SK-N-MC (cell line): Measurements from ENCODE around the gene REEP1.

Source experiments
- EZH2 ChIP-seq: fragments of 200-600 bp; sonication (generic); IDR thresholded peaks from one replicate; pipeline ENCODE4 v1.6.1; 2017; ENCODE audit warnings: antibody characterized with exemption
- FOXP2 ChIP-seq: optimal IDR thresholded peaks from 2 replicates; pipeline ENCODE3; 2011; ENCODE audit warnings: mild to moderate bottlenecking, moderate library complexity; ENCODE audit not compliant: insufficient read depth; ENCODE audit errors: extremely low read length, control extremely low read depth
- POLR2AphosphoS5 ChIP-seq: IDR thresholded peaks from 2 replicates; pipeline ENCODE4 v1.6.1; 2012; ENCODE audit warnings: mild to moderate bottlenecking, low read depth, low read length, borderline replicate concordance

- TF ChIP-seq EZH2 (no peak), POLR2AphosphoS5 (no peak), FOXP2 (no peak)
Measured at GRCh38 chr2:86239326-86239725, 98.1 kb downstream of the REEP1 start.
